DMS 273 treated with DMSO at 0.1 percent for 48 hours (cell line): ENCODE measurements around the gene BLOC1S1.

Experiments used
- DNase-seq: peaks from one replicate; lab custom pipeline; 2025; lab: John Stamatoyannopoulos, UW

The BLOC1S1 gene

DNA sequence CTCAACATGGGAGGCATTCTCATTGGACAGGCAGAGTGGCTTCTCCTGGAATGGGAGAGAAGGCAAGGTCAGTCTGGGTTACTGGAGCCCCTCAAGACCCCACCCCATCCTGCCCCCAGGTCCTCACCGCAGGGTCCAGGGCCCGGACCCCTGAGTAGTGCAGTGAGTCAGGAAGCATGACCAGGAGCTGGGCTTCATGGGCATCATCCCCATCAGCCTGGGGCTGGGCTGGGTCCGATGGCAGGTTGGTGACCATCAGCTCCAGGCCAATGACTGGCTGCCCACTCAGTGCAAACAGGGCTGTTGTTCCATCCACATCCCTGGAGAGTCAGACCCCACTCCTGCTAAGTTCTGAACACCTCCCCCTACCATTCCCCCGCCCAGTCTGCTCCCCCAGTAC, 21.2 kb upstream of the BLOC1S1 start:
- DNase-seq = no peak

DNA sequence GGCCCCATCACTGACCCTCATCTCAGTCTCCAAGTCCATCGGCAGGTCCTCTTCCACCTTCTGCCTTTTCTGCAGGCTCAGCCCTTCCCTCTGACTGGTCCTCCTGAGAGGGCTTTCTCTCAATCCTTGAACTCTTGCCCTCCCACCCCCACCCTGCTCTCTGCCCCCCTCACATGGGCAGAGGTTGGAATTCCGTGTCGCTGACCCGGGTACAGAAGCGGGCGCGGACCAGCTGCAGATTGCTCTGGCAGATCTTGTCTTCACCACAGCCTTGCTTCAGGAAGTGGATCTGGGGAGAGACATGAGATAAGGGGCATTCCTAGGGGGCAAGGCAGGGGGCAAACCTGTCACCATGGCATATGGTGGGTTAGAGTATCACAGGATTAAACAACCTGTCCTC, 20.5 kb upstream of the BLOC1S1 start:
- DNase-seq = no peak

DNA sequence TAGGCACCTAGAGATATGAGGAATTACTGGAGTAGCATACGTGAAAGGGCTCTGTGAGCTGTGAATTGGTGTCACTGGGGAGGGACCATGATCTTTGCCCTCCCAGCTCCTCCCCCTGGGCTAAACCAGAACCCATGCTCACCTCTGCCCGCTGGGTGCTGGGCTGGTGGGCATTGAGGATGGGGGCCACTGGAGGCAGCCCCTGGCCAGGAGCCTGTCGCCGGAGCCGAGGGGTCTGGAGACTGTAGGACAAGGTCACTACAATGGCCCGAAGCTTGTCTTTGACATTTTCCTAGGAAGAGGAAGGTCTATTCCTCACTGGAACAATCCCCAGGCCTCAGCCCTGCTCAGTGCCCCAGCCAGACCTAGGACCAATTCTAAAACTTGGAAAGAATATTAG, 19.7 kb upstream of the BLOC1S1 start:
- DNase-seq = no peak

DNA sequence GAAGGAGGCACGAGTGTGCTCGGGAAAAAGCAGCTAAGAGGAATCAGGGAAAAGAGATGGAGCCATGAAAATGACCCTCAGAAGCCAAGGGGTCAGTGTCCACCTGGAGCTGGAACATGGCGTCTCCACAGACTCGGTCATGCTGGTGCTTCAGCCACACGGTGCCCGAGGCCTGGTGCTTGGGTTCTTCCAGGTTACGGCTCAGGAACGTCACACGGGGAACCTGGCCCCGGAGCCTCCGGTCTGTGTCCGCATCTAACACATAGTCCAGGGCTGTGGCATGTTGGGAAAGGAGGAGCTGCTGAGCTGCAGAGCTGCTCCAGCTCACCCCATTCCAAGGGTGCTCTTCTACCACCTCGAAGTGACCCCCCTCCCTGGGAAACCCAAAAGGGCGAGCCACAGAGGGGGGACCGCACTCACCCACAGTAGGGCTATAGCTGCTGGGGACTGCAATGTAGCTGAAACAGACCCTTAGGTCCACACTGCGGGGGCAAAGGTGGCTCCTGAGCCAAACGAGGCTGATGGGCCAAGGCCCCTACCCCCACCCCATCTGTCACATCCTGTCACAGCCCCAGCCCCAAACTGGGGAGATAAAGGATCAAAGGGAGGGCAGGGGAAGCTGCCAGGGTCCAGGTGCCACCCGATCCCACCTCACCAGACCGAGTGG, 18.9 kb upstream of the BLOC1S1 start:
- DNase-seq = no peak

DNA sequence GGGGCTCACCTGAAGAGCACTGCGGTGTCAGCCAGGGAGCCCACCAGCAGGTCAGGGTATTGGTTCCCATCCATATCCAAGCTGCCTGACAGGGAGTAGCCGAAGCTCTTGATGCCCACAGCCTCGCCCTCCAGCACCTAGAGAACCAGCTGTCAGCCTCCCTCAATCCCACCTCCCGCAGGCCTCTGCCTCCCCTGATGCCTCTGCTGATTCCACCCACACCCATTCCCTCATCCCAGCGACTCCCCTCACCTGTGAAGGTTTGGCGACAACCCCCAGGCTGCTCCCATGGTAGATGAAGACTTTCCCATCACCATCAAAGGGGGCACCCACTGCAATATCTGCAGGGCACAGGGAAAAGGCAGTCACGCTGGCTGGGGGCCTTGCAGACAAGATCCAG, 18.2 kb upstream of the BLOC1S1 start:
- DNase-seq = no peak

DNA sequence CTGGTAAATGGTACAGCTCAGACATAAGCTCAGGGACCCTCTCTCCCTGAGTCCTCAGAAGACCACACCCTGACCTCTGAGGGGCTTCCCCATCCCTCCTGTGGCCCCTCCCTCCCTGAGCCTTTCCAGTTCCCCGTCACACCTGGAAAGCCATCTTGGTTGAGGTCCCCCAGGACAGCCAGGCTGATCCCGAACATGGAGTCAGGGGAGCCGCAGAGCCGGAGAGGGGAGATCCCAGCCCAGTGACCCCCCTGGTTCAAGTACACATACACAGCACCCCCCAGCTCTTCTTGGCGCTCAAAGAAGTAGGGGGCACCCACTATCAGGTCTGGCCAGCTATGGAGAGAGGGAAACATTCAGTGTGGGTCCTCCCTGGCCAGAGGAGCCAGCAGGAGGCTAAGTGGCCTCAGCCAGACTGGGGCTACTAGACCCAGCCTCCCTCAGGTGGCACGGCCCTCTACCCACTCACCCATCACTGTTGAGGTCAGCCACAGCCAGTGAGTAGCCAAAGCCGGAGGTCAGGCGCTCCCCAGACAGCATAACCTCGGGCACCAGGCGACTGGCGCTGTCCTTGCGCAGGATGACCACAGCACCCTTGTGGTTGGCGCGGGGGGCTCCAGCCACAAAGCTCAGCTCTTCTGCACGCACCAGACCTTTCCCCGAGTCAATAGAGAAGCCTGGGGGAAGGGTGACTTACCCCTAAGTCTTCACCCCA, 17.4 kb upstream of the BLOC1S1 start:
- DNase-seq = no peak

DNA sequence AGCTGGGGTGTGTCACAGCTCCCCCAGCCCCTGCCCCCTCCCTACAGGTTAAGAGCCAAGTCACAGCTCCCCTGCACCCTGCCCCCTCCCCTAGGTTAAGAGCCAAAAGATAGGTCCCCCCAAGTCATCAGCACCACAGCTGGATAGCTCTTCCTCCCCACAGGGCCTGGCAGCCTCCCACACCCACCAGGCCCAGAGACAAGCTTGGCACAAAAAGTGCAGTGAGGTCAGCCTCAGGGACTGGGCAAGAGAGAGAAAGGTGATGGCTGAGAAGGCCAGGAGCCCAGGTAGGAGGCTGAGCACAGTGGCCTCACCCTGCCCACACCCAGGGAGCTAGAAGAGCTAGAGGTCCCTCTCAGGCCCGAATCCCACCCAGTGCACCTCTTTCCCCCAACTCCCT, 16.9 kb upstream of the BLOC1S1 start:
- no peak for DNase-seq

DNA sequence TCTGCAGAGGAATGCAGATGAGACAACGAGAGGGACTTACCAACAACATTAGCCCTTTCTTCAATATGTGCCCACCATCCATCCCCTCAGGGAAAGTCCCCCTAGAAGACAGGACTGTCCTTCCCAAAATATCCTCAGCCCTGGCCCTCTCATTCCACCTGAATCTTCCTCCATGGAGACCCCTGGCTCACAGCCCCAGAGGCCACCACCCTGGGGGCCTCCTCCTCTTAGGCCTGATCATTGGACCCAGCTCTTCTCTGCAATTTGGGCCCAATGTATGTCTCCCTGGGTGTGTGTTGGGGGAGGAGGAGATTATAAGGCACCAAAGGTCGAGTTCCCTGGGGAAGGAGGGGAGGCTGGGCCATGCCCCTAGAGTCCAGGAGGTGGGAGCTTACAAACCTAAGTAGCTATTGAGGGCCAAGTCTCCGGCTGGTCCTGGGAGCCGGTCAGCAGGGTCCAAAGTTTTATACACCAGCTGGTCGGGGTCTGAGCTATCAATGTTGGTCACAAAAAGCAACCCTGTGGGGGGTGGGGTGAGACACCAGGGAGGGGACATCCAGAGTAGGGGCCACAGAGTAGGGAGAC, 16.3 kb upstream of the BLOC1S1 start:
- no peak for DNase-seq

DNA sequence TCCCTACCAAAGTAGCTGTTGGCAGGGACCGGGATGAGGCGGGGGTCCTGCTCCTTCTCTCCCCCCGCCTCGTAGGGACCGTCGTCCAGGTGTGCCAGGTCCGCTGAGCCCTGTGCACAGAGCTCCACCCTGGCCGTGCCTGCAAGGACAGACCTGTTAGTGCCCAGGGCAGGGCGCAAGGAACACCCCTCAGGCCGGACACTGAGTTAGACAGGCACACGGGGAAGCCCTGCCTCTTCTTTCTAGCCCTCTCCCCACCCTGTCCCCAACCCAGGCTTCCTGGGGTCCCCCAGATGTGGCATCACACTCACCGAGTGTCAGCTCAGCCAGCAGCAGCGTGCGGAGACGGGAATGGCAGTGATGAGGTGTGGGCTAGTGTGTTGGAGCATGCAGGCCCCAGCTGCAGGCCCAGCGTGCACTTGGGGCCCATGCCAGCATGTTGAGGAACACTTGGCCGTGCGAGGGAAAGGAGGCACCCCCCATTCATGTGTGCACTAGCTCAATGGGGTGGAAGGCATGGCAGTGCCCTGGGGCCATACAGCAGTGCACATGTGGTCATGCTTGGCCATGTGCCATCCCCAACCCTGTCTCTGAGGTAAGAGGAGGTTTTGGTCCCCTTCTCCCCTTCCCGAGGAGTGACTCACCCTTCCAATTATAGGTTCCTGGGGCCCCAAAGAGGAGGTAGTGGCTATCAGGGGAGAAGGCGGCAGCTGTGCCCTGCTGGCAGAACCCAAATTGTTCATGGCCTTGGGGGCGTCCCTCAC, 15.4 kb upstream of the BLOC1S1 start:
- DNase-seq = no peak

DNA sequence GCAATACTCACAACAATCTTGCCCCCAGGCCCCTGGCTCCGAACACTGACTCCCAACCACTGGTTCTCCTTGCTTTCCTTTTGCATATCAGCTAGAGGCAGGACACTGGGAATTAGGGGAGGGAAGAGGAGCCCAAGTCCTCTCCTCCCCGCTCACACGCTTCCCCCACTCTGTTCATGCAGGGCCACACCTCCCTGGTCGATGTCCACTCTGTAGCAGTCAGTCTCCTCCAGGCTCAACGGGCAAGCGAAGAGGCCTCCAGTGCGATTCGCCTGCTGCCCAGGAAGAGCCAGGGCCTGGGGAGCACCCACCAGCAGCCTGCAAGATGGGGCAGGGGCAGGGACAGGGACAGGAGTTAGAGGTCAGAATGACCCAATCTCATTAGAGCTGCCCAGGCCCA, 13.0 kb upstream of the BLOC1S1 start:
- DNase-seq = no peak

DNA sequence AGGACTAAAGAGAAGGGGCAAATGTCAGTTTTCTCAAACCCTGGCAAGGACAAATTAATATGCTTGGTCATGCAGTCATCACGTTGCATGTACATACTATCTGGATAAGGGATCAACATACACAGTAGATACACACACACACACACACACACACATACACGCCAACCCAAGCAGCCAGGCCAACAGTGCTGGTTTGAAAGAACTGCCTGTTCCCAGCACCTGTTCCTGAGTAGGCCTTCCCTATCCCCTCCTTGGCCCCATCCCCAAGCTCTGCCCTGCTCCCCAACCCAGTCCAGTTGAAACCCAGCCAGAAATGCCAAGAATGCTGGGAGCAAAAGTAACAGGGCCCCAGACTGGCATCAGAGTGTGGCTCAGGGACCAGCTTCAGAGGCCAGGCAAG, 12.6 kb upstream of the BLOC1S1 start:
- no peak for DNase-seq

DNA sequence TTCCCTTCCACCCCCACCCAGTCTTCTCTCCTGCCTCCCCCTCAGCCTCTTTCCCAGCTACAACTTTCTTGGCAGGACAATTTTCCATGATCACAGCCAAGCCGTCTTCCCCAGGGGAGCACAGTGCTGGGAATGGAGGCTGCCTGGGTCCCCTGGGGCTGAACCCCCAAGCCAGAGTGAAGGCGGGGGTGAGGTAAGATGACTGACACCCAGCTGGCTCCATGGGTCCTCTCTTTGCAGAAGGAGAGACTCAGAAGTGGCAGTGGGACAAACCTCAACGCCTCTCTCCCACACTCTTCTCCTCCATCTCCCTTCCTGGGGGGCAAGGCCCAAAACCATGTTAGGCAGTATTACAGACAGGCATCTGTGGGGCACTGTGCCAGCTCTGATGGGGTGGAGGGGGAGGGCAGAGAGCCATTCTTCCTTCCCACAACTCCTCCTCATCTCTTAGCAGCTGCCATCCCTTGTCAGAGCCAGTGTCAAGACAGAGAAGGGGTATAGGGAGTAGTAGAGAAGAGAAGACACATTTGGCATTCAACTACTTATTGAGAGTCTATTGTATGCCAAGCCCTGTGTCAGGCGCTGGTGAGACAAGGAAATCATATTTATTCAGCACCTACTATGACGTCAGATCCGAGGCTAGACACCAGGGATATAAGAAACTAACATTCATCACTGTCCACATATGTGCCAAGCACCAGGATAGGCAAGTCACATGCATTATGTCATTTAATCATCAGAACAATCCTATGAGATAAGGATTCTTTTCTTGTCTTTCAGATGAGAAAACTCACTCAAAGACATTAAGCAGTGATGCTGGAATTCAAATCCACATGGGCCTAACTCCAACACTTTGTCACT, 11.7 kb upstream of the BLOC1S1 start:
- no peak for DNase-seq

DNA sequence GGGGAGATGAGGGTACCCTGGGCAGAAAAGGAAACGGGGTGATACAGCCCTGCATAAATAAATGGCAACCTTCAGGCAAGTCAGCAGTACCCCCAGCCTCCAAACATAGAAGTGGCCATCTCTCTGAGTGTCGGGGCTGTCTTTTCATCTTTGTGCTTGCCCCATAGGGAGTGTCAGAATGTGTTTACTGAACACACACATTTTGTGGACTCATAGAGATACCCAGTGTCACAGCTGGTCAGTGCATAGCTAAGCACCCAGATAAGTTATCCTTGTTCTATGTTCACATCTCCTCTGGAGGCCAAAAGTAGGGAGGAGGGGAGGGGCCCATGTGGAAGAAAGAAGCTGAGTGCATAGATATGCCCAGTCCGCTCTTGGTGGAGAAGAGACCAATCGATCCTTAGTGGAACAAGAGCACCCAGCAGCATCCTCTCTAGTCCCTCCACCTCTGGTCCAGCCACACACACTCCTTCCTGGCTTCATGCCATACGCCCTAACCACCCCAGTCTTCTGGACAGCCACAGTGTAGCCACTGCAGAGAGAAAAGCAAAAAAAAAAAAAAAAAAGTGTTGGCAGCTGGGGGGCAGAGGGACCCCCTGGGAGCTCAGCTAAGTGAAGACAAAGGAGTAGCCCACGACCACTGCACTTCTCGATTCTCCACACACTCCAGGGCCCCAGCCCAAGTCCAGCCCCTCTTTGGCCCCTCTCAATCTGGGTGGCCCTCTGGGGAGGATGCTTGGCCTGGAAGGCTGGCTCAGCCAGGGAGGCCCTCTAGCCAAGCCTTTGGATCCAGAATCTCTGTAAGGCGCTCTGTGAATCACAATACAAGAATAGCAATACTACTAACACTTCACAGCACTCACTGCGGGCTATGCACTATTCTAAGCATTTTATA, 10.8 kb upstream of the BLOC1S1 start:
- no peak for DNase-seq

DNA sequence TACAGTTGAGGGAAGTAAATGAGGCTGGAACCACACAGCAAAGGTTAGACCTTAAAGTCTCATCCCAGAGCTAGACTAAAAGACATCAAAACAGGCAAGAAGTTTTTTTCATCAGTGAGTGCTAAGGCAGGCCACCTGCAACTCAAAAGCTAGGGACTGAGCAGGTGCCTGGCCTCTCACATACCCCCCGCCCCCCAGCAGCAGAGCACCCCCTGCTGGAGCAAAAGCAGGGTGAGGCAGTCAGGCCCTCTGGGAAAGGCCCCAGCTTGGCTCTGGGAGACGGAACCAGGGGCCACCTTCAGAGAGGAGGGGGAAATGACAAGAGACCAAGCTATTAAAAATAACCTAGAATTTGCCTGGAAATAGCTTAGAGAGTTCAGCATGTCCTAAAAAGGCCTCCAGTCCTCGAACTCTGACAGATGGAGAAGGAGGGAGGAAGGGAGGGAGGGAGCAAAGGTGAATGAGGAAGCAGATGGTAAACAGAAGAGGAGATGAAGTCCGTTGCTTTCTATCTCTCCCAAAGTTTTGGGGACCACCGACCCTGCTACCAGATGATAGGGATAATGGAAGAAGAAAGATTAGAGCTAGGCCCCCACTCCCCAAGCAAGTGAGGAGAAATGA, 10.0 kb upstream of the BLOC1S1 start:
- DNase-seq = no peak

DNA sequence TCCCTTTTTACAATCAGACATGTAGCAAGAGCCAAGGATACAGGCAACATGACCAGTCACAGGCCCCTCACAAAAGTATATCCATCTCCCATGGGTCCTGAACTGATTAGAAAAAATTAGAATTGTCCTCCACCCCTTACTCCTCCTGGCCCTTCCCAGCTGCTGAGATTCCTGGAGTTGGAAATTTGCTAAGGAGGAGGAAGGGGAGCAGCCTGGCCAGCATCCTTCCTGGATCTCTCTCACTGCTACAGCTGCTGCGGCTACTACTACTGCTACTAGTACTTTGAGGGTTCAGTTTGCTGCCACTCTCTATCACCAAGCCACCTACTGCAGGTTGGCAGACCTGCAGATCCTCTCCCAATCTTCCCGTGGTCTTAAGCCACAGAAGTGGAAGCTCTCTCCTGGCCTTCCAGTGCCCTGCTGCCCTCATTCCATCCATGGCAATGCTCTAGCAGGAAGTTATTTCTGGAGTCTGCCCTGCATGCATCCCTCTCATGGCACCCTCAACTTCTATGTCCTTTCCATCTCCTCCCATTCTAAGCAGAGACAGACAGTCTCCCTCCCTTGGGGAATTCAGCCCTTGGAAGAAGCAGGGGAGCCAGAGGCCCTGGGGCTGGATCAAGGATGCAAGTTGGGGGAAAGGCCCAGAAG, 9.2 kb upstream of the BLOC1S1 start:
- DNase-seq = no peak

DNA sequence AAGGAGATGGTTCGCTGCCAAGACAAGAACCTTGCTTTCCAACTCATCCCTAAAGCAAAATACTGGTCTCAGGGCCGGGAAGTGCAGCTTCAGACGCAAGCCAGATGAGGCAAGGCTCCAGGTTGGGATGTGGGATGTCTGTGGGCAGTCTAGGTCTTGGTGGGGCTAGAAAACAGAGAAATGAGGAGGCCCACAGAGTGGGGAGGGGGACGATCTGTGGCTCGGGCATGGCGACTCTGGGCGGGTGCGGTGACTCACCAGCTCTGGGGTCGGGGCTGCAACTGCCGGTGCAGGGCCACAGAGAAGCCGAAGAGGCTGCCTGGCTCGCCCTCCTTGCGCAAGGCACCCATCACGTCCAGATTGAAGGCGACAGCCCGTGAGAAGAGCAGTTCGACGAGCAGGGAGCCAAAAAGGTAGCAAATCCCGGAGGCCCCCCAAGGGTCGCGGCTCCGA, 8.6 kb upstream of the BLOC1S1 start:
- no peak for DNase-seq

DNA sequence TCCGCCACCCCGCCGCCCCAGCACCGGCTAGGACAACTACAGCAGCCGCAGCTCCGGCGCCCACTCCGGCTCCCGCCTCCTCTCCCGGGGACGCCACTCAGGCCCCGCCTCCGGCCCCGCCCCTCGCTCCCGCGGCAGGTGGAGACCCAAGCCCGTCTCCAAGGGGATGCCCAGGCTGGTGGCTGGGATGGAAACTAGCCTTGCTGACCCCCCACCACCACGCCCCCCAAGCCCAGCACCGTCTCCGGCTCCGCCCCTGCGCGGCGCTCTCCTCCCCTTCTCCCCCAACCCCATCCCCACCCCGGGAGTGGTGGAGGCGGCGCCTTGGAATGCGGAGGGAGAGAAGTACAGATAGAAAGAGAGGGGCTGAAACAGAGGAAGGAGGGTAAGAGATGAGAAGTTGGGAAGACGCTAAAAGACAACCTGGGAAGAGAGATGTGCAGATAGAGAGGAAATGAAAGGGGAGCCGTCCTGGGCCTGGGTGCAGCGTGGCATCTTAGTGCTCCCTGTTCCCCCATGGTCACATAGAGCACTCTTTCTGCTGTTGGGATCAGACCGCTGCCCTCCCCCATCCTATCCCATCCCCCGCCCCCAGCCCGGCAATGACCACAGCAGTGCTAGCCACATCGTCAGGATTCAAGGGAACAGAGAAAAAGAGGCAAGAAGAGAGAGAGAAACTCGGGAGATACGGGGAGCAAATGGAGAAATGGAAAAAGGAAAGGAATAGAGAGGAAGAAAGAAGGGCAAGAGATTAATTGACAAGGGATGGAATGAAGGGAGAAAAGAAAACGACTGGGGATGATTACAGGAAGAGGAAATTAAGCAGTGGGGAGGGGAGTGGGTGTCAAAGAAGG, 7.8 kb upstream of the BLOC1S1 start, which contains the start of gene ITGA7:
Gene ITGA7 (minus strand): TSS at position 64 of the 854 bp plus-strand sequence. CDS start 222 bp downstream, outside the sequence.
- DNase-seq = no peak

DNA sequence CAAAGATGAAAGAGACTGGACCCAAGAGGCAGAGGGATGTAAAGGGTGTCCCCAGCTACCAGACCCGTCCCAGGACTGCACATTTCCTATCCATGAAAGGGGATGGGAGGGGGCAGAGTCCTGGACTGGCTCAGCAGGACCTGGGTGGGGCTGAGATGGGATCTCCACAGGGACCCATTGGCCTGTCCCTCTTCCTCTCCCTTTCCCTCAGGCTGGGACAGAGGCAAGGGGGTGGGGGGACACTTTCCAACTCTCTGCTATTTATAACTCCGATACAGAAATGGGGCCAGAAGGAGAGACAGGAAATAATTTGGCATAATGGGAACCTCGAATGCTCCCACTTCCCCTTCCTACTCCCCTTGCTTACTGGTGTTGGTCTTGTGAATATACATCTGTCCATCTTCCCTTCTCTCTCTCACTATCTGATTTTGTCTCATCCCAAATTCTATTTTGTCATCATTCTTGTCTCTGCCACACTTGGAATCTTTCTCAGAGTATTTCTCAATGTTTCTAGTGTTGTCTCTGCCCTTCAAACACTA, 7.1 kb upstream of the BLOC1S1 start:
- no peak for DNase-seq
